Breast epithelium (tissue), 3 donors: ENCODE measurements around the gene MOCS2.

Source experiments
- CTCF ChIP-seq, 3 donors: fragments of 450-650 bp; IDR thresholded peaks; one replicate each; pipeline ENCODE4 v1.5.1; 2016 to 2017; ENCODE audit warnings: antibody characterized with exemption in 3 of 3, mild to moderate bottlenecking in 3 of 3, moderate library complexity in 3 of 3
- POLR2A ChIP-seq: fragments of 450-650 bp; IDR thresholded peaks from one replicate; pipeline ENCODE4 v1.6.1; 2016; ENCODE audit warnings: antibody characterized with exemption, mild to moderate bottlenecking, moderate library complexity
- POLR2AphosphoS5 ChIP-seq, 3 donors: sonication (generic); formaldehyde crosslinking; IDR thresholded peaks; one replicate each; pipeline ENCODE4 v1.6.1; 2017; ENCODE audit warnings: antibody characterized with exemption in 3 of 3

GRCh38 chr5:53110156-53110555 lies 599 bp upstream of the MOCS2 start:
- no peak for TF ChIP-seq POLR2AphosphoS5 (IDR thresholded peaks at IDR 0.05)
- TF ChIP-seq CTCF (IDR thresholded peaks at IDR 0.05) = no peak
- no peak for TF ChIP-seq POLR2A
